ENCODE data around the gene MAP3K14. TPM values are rescaled to one million over a fixed set of nuclear protein-coding genes. Genes with fewer than 3 reads are reported as not detected.

The MAP3K14 gene
- total RNA-seq, 1 experiment from 2014 or later: 16.4 TPM

GRCh38 chr17:45276031-45276430, 40.8 kb downstream of the MAP3K14 start:
- ChIA-PET CTCF (interaction anchor here (2.2 to 5.5 kb wide), 3 partner anchors 18 to 109 kb away, joined by 10 to 115 read pairs (median 17); no protein-coding TSS in a partner anchor), RAD21 (ENCODE audit: low non-redundant PET in 1 of 2, low total read pairs in 2 of 2, uncharacterized antibody in 2 of 2, unreplicated experiment in 2 of 2) (interaction anchor here in 1 of 2 experiments (1.9 kb wide), 1 partner anchor 109 kb away, joined by 16 read pairs; no protein-coding TSS in a partner anchor), POLR2A (no interaction called here)
- no peaks in the 10 kb centered on the region for H3K27me3 ChIP-seq (ENCODE audit: insufficient read depth, low read length)
- H3K4me3 ChIP-seq (replicated peaks in 1 of 2; ENCODE audit: low read depth in 1 of 2, low read length in 2 of 2): no peak overlapping the region
- H3K27ac ChIP-seq (ENCODE audit: low read depth, low read length): no peak overlapping the region
- intact Hi-C loops (cut with micrococcal nuclease): loop anchor here (2.0 kb wide), 1 partner anchor 41 kb away; the partner anchor contains the start of gene MAP3K14
- peaks cover 17 to 36% of the 10 kb centered on the region in 2 experiments for H3K4me1 ChIP-seq (ENCODE audit: control insufficient read depth in 1 of 2, insufficient read depth in 2 of 2, low read length in 2 of 2)
- ATAC-seq (no peak), DNase-seq (ENCODE audit: low read depth, low spot score) (no peak)
- TF ChIP-seq CEBPB (IDR thresholded peaks at IDR 0.05; ENCODE audit: low read depth) (no peak), FOSL1 (IDR thresholded peaks at IDR 0.05; ENCODE audit: low read depth) (no peak), EZH2 (IDR thresholded peaks at IDR 0.05) (no peak), SP1 (IDR thresholded peaks at IDR 0.05; ENCODE audit: low read depth) (no peak), EGR1 (IDR thresholded peaks at IDR 0.05; ENCODE audit: low read depth) (no peak), SRF (IDR thresholded peaks at IDR 0.05; ENCODE audit: low read depth) (no peak), JUND (IDR thresholded peaks at IDR 0.05) (no peak), ZNF274 (IDR thresholded peaks at IDR 0.05; ENCODE audit: low read depth, low read length) (no peak), ZBTB33 (IDR thresholded peaks at IDR 0.05; ENCODE audit: extremely low read depth, insufficient replicate concordance, low read length) (no peak), RAD21 (IDR thresholded peaks at IDR 0.05; ENCODE audit: low read depth) (no peak), SIN3A (IDR thresholded peaks at IDR 0.05; ENCODE audit: low read depth) (no peak), TCF7L2 (IDR thresholded peaks at IDR 0.05; ENCODE audit: borderline replicate concordance, extremely low read depth, insufficient read depth, insufficient read length) (no peak), POLR2A (IDR thresholded peaks at IDR 0.05; ENCODE audit: borderline replicate concordance, extremely low read depth, insufficient read depth, insufficient read length) (no peak), ATF3 (IDR thresholded peaks at IDR 0.05) (no peak)
- H2AFZ ChIP-seq (ENCODE audit: low read depth, low read length, poor library complexity, severe bottlenecking): no peak overlapping the region
- no peaks in the 10 kb centered on the region for H3K9me2 ChIP-seq (ENCODE audit: insufficient read depth)
- no TSS peak for BruUV-seq (replicated peaks)
- H3K36me3 ChIP-seq (ENCODE audit: control insufficient read depth in 1 of 2, insufficient read depth in 2 of 2, low read length in 2 of 2): peaks cover 23 to 25% of the 10 kb centered on the region in 2 experiments
- no peaks in the 10 kb centered on the region for H3K9me3 ChIP-seq (ENCODE audit: control insufficient read depth in 1 of 2, insufficient read depth in 1 of 2, low read depth in 1 of 2, low read length in 2 of 2)
- no peak overlapping the region for H3K9ac ChIP-seq (ENCODE audit: low read length)
- no peaks in the 10 kb centered on the region; the same call in 1 of the 2 replicates for H4K20me1 ChIP-seq (ENCODE audit: insufficient read depth)
- peaks cover 10% of the 10 kb centered on the region for H3K79me2 ChIP-seq (ENCODE audit: insufficient read depth, low read length)
- H3K4me2 ChIP-seq (ENCODE audit: low read length): no peak overlapping the region

Data from HCT116 (cell line).